CD4-positive, alpha-beta T cell (primary cell): ENCODE measurements around the gene NR1D1. TPM values are rescaled to one million over a fixed set of nuclear protein-coding genes. Genes with fewer than 3 reads are reported as not detected.

Source experiments
- ATAC-seq: fragments of 200-7000 bp; cut with Tn5 transposase; one replicate; pipeline ENCODE4 v1.10.0; 2022; ENCODE audit warnings: mild to moderate bottlenecking; ENCODE audit not compliant: poor library complexity
- CTCF ChIA-PET: fragments of 350-600 bp; sonication (Branson Sonifier 250); formaldehyde crosslinking; loops from one replicate; lab custom pipeline; 2021; ENCODE audit warnings: antibody characterized with exemption, inconsistent platforms; lab: Charles Lee
- POLR2A ChIA-PET: fragments of 350-600 bp; sonication (Branson Sonifier 250); formaldehyde crosslinking; loops from one replicate; lab custom pipeline; 2021; ENCODE audit warnings: antibody characterized with exemption, inconsistent platforms; lab: Charles Lee
- DNase-seq, 14 experiments: peaks; one replicate each; pipeline ENCODE4 v3.0.0-alpha.2; 2013 to 2020; ENCODE audit warnings: mixed read lengths in 2 of 14
- H3K27ac ChIP-seq, 2 donors: one replicate each; pipeline versions ENCODE4 v1.5.1 to v1.7.0; 2013; ENCODE audit warnings: low read length in 2 of 2, low read depth in 1 of 2, mild to moderate bottlenecking in 1 of 2
- H3K27me3 ChIP-seq, 2 experiments: 1 replicate in 1 of 2; 2 replicates in 1 of 2; pipeline versions ENCODE4 v1.6.1 to v1.7.0; 2013; ENCODE audit warnings: low read length in 2 of 2, control low read depth in 1 of 2, mild to moderate bottlenecking in 1 of 2, moderate library complexity in 1 of 2; ENCODE audit not compliant: insufficient read depth in 2 of 2, control insufficient read depth in 1 of 2
- H3K36me3 ChIP-seq: one replicate; pipeline ENCODE4 v1.6.1; 2013; ENCODE audit warnings: low read length, control low read depth; ENCODE audit not compliant: insufficient read depth
- H3K4me1 ChIP-seq: one replicate; pipeline ENCODE4 v1.6.1; 2013; ENCODE audit warnings: low read length, control low read depth; ENCODE audit not compliant: insufficient read depth
- H3K4me3 ChIP-seq: one replicate; pipeline ENCODE4 v1.5.1; 2013; ENCODE audit warnings: mild to moderate bottlenecking, low read length, moderate library complexity
- H3K9me3 ChIP-seq, 2 experiments: 1 replicate in 1 of 2; 2 replicates in 1 of 2; pipeline versions ENCODE4 v1.6.1 to v1.7.0; 2013; ENCODE audit warnings: low read length in 2 of 2, mild to moderate bottlenecking in 2 of 2, control low read depth in 1 of 2, moderate library complexity in 1 of 2; ENCODE audit not compliant: control insufficient read depth in 1 of 2, insufficient read depth in 1 of 2
- H3K27ac Mint-ChIP-seq: one replicate; pipeline ENCODE4 v1.8.0; 2020; ENCODE audit warnings: mixed read lengths
- H3K27me3 Mint-ChIP-seq: one replicate; pipeline ENCODE4 v1.8.0; 2021; ENCODE audit warnings: mixed read lengths
- H3K36me3 Mint-ChIP-seq: one replicate; pipeline ENCODE4 v1.8.0; 2021; ENCODE audit warnings: low read depth, mixed read lengths
- H3K4me1 Mint-ChIP-seq: one replicate; pipeline ENCODE4 v1.8.0; 2021; ENCODE audit warnings: low read depth, mixed read lengths
- H3K4me3 Mint-ChIP-seq: one replicate; pipeline ENCODE4 v1.8.0; 2020; ENCODE audit warnings: mild to moderate bottlenecking, mixed read lengths
- H3K9me3 Mint-ChIP-seq: one replicate; pipeline ENCODE4 v1.8.0; 2020; ENCODE audit warnings: mixed read lengths
- intact Hi-C, 2 experiments: fragments of 100-400 bp; cut with DNase I in 1 of 2; cut with micrococcal nuclease in 1 of 2; formaldehyde crosslinking; loops; one replicate each; pipeline versions ENCODE4 v1.15.1 to v1.9.0; 2023 to 2025; cut with DNase I, micrococcal nuclease
- total RNA-seq, 174 experiments: library from RNA in 2 of 174; stranded (reverse) in 2 of 174; gene quantifications; one replicate each; pipeline ENCODE4 v1.2.3 and lab custom pipeline; 2021 to 2026
- TF ChIP-seq, protein P1 (sequence below): fragments of 200-600 bp; IDR thresholded peaks from one replicate; pipeline ENCODE4 v1.8.0; 2022; ENCODE audit warnings: antibody characterized with exemption, mild to moderate bottlenecking

Gene NR1D1
- total RNA-seq, 2 experiments from 2014 or later: 29.6 to 34.1 TPM

DNA sequence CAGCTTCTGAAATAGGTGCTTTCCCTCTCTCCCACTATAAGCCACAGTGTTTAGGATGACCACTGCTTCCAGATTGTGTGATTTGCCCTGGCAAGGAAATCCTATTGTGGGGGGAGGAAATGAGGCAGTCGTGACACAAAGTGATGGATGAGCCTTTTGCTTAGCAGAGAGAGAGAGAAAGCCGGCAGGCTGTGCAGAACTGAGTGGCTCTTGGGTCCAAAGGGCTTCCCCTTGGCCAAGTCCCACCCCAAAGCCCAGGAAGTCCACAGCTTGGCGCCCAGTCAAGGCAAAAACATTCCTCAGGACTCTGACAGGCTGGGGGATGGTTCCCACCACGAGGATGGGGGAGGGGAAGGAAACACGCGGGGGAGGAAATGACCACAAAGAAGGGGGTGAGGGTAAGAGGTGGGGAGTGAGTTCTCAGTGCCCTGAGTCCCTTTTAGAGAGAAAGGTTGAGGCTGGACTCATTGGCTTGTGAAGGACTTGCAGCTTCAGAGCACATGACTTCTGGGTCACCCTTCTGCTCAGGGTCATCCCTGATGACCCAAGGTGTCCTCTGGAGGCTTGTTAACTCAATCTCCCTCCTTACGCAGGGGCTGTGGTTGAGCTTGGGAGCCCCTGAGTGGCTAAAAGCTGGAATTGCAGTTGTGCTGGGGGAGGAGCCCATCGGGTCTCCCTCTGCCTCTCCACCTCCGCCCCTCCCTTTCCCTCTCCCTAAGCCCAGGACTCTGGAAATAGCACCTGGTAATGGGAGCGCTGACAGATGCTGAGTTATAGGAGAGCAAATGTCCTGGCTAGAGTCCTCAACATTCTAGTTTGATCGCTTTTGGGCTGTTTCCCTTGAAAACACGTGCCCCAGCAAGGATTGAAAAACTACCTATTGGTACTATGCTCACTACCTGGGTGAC lies 11.1 kb upstream of the NR1D1 start:
- Mint-ChIP-seq H3K4me3 (peak overlapping the region; percentile 76), H3K27ac (peak overlapping the region; percentile 99), H3K4me1 (peaks cover 70% of the 10 kb centered on the region), H3K36me3 (no peaks in the 10 kb centered on the region), H3K9me3 (no peaks in the 10 kb centered on the region), H3K27me3 (no peaks in the 10 kb centered on the region)
- Histone ChIP-seq H3K27ac (peak overlapping the region; percentile 51 to 52), H3K4me3 (peak overlapping the region; percentile 29), H3K9me3 (no peaks in the 10 kb centered on the region), H3K4me1 (peaks cover 76% of the 10 kb centered on the region), H3K36me3 (no peaks in the 10 kb centered on the region), H3K27me3 (no peaks in the 10 kb centered on the region)
- peak in 12 of 14 experiments; percentile 48 to 87 (median 66) for DNase-seq
- TF ChIP-seq, protein P1, sequence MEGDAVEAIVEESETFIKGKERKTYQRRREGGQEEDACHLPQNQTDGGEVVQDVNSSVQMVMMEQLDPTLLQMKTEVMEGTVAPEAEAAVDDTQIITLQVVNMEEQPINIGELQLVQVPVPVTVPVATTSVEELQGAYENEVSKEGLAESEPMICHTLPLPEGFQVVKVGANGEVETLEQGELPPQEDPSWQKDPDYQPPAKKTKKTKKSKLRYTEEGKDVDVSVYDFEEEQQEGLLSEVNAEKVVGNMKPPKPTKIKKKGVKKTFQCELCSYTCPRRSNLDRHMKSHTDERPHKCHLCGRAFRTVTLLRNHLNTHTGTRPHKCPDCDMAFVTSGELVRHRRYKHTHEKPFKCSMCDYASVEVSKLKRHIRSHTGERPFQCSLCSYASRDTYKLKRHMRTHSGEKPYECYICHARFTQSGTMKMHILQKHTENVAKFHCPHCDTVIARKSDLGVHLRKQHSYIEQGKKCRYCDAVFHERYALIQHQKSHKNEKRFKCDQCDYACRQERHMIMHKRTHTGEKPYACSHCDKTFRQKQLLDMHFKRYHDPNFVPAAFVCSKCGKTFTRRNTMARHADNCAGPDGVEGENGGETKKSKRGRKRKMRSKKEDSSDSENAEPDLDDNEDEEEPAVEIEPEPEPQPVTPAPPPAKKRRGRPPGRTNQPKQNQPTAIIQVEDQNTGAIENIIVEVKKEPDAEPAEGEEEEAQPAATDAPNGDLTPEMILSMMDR: peak; percentile 87
- intact Hi-C loops: loop anchor here (1.0 to 5.0 kb wide), 7 partner anchors 15 to 98 kb away; partner anchors contain the start of genes THRA (in 2 of the 2), CASC3 (in 1 of the 2) and RAPGEFL1 (in 1 of the 2)
- POLR2A ChIA-PET: interaction anchor here (0.6 to 6.6 kb wide), 15 partner anchors 8 to 108 kb away, joined by 3 to 335 read pairs (median 7); partner anchors contain the start of genes CASC3, MED24, MSL1 and NR1D1
- ATAC-seq: peak; percentile 35
- CTCF ChIA-PET: interaction anchor here (0.7 to 6.6 kb wide), 20 partner anchors 12 to 98 kb away, joined by 3 to 96 read pairs (median 6); partner anchors contain the start of genes MSL1, NR1D1 and THRA

DNA sequence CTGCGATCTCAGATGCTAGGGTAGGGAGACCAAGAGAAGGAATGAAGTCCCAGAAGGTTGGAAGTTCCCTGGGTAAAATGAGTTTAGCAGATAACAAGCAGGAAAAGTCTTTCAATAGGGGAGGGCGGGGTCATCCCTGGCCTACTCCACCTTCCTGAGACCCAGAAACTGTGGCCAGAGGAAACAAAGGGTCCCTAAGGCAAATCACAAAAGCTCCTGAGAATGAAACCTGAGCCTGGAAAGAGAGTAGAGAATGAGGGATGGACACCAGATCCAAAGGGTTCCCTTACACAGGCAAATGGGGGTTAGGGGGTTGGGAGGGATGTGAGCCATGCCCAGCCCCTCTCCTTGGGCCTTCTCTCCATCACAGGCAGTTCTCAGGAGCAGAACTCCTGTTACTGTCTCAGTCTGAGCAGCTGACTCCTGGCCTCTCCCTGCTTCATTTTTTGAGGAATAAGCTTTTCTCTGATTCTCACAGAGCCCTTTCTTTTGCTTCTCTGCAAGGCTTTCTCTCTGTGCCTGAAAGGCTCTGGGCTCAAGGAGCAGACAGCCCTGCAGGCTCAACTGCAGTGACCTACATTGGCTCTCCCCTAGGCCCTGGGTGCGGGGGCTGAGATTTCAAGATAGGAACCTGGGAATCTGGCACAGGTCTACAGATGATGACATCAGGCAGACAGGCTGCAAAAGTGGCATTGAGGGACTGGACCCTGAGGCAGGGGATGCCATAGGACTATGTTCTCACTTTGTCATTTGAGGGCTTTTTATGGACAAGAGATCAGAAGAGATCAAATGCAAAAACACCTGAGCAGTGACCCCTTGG lies 9.8 kb upstream of the NR1D1 start:
- Mint-ChIP-seq H3K4me1 (peaks cover 82% of the 10 kb centered on the region), H3K9me3 (no peaks in the 10 kb centered on the region), H3K36me3 (no peaks in the 10 kb centered on the region), H3K27ac (peak overlapping the region; percentile 99), H3K4me3 (peak overlapping the region; percentile 60), H3K27me3 (no peaks in the 10 kb centered on the region)
- intact Hi-C loops: loop anchor here (1.0 to 5.0 kb wide), 3 partner anchors 13 to 48 kb away; partner anchors contain the start of gene THRA (in 1 of the 2)
- POLR2A ChIA-PET: interaction anchor here (0.7 to 6.6 kb wide), 10 partner anchors 13 to 109 kb away, joined by 3 to 335 read pairs (median 11); partner anchors contain the start of genes CASC3, MED24, MSL1 and NR1D1
- TF ChIP-seq, protein P1: no peak
- ATAC-seq (no peak), DNase-seq (peak in 1 of 14 experiments; percentile 17)
- no peak overlapping the region for H3K4me3 ChIP-seq
- no peaks in the 10 kb centered on the region for H3K9me3 ChIP-seq
- H3K4me1 ChIP-seq: peaks cover 88% of the 10 kb centered on the region
- H3K36me3 ChIP-seq: no peaks in the 10 kb centered on the region
- peak overlapping the region; percentile 29 to 37 for H3K27ac ChIP-seq
- no peaks in the 10 kb centered on the region for H3K27me3 ChIP-seq
- CTCF ChIA-PET: interaction anchor here (0.6 to 6.6 kb wide), 14 partner anchors 11 to 184 kb away, joined by 3 to 96 read pairs (median 5); partner anchors contain the start of genes NR1D1 and THRA
